ENCODE measurements around the gene CLASP1.

DNA sequence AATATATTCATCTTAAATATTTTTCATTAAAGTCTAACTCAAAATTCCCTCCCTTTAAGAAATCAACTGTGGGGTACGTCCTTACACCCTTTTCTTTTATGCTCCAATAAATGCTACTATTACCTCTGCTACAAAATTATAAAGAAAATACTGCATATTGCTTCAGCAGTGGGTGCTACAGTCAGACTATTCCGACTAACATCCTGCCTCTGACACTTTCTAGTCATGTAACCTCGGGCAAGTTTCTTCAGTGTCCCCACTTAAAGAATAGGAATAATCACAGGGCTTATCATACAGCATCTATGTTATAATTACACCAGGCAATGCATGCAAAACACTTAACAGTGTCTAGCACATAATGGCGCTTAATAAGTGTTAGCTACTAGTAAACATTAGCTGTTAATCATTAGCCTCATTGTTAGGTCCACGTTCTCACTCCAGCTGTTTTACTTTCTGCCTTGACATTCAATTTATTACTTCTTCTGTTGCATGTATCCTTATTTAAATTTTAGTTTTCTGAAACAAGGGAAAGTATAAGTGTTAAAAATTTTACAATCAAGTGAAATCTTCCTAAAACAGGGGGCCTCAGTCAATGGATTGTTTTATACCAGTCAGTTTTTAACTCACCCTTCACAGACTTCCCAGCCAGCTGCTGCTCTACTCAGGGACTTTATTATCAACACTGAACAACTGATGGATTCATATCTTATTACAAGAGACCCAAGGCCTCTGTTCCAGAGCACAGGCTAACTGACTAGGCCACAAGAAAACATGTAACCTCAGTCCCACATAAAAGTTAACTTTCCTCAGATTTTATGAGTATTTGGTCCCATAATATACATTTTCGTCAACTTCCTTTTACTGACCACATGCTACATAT lies 54.0 kb downstream of the CLASP1 start:
- TF ChIP-seq, protein P1, sequence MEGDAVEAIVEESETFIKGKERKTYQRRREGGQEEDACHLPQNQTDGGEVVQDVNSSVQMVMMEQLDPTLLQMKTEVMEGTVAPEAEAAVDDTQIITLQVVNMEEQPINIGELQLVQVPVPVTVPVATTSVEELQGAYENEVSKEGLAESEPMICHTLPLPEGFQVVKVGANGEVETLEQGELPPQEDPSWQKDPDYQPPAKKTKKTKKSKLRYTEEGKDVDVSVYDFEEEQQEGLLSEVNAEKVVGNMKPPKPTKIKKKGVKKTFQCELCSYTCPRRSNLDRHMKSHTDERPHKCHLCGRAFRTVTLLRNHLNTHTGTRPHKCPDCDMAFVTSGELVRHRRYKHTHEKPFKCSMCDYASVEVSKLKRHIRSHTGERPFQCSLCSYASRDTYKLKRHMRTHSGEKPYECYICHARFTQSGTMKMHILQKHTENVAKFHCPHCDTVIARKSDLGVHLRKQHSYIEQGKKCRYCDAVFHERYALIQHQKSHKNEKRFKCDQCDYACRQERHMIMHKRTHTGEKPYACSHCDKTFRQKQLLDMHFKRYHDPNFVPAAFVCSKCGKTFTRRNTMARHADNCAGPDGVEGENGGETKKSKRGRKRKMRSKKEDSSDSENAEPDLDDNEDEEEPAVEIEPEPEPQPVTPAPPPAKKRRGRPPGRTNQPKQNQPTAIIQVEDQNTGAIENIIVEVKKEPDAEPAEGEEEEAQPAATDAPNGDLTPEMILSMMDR (IDR thresholded peaks at IDR 0.05; ENCODE audit: low read depth, low read length), result no peak
- no peak for TF ChIP-seq EZH2phosphoT487 (IDR thresholded peaks at IDR 0.05; ENCODE audit: low read depth)
